ENCODE results near the gene CPNE8.

- no peak for TF ChIP-seq CTCF (IDR thresholded peaks at IDR 0.05)
- no peak for TF ChIP-seq POLR2A (IDR thresholded peaks at IDR 0.05)
Observed at GRCh38 chr12:38898001-38898684, 7.2 kb downstream of the CPNE8 start.
